GM21825 (cell line): Measurements from ENCODE around the gene ACSM2B.
"Not testable (repeated sequence)": the region's sequence is repeated elsewhere in the genome, so short reads cannot be mapped to it uniquely, and the experiment has no call there.

Experiments
- ATAC-seq: cut with Tn5 transposase; IDR thresholded peaks from one replicate; pipeline ENCODE4 v1.9.1; 2021; ENCODE audit warnings: mild to moderate bottlenecking, moderate library complexity; ENCODE audit not compliant: unreplicated experiment

Gene ACSM2B

DNA sequence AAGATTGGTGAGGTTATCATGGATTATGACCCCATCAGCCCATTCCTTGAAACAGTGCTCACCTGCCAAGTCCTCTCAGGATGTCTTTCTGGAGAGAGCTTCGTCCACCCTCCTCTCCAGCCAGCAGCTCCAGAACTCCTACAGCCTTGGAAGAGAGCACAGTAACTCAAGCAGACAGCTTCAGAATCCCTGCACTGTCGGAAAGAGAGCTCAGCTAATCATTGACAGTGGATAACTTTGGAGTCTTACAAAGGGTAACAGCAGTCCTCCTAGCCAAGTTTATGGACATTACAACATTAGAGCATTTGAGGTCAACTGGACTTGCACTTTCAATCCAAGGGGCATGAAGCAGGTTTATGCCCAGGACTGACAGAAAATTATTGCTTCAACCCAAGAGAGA is at the start of gene ACSM2B:
TSS of gene ACSM2B (minus strand) at position 223 of the 400 bp plus-strand sequence. CDS start 11,522 bp downstream, outside the sequence.
- ATAC-seq, result not testable (repeated sequence)

DNA sequence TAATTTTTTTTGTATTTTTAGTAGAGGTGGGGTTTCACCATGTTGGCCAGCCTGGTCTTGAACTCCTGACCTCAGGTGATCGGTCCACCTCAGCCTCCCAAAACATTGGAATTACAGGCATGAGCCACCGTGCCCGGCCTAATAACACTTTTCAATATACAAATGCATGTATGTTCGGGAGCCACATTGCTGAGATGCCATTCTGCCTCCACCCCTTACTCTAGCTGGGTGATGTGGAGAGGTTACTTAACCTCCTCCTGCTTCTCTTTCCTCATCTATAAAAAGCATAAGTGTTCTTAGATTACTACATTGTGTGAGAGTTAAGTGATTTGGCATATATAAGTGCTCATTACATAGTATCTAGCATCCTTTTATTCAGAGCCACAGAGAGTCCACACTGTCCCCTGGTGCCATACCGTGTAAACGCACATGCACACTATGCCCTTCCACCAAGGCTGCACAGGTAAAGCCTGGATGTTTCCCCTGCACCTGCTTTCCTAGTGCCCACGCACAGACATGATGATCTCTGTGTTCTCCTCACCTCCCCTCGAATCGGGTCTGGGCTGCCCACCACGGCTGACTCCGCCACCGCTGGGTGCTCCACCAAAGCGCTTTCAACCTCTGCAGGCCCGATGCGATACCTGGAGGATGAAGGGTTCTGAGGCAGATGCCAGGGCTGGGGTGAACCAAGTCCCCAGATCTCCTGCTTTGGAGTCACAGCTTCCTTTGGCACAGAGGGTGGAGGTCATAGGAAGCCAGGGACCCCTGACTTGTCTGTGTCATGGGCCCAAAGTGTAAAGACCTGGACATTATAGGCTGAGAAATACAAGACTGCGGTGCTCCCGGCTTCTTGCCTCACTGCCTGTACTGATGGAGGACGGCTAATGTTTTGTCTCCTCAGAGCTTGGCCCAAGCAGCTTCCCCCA is 49.0 kb upstream of the ACSM2B start:
- ATAC-seq, result no peak

- no peak for ATAC-seq
Measured at GRCh38 chr16:20624205-20624604, 48.0 kb upstream of the ACSM2B start.

GRCh38 chr16:20622498-20622870 is 46.3 kb upstream of the ACSM2B start:
- ATAC-seq, result no peak

- ATAC-seq, result no peak
Measured at GRCh38 chr16:20621406-20621805, 45.2 kb upstream of the ACSM2B start.

- ATAC-seq, result no peak
Measured at GRCh38 chr16:20620770-20621169, 44.6 kb upstream of the ACSM2B start.

DNA sequence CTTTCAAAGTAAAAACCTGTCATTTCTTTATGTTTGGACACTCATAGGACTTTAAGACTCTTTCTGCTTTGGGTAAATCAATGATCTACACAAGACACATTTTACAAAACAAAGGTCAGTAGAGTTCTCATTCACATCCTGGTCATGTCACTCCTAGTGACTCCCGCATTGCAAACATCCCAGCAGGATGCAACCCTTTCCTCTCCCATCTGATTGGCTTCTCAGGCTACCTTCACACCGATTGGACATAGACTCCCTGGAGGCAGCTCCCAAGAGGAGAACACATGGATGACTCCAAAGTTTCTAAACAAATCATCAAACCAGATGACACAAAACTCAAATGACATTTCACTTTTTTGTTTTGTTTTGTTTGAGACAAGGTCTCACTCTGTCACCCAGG is 43.8 kb upstream of the ACSM2B start:
- ATAC-seq, result no peak

DNA sequence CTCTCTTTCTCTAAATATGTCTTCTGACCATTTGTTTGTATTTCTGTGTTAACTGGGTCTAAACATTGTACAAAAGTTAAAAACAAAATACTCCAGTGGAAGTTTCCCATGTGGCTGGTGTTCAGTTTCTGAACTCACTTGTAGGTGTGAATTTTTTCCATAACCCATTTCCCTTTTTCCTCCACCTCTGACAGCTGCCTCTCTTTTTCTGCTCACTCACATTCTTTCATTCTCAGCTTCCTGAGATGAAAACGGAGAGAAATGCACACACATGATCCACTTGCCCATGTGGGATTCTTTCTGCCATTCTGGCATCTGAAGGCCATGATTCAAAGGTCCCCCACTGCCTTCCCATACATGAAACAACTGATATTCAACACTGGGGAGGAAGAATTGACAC is 41.1 kb upstream of the ACSM2B start:
- no peak for ATAC-seq

- no peak for ATAC-seq
Measured at GRCh38 chr16:20614186-20615141, 38.3 kb upstream of the ACSM2B start.

- no peak for ATAC-seq
Measured at GRCh38 chr16:20613481-20614185, 37.5 kb upstream of the ACSM2B start.

- ATAC-seq, result no peak
Measured at GRCh38 chr16:20612551-20613480, 36.6 kb upstream of the ACSM2B start.

DNA sequence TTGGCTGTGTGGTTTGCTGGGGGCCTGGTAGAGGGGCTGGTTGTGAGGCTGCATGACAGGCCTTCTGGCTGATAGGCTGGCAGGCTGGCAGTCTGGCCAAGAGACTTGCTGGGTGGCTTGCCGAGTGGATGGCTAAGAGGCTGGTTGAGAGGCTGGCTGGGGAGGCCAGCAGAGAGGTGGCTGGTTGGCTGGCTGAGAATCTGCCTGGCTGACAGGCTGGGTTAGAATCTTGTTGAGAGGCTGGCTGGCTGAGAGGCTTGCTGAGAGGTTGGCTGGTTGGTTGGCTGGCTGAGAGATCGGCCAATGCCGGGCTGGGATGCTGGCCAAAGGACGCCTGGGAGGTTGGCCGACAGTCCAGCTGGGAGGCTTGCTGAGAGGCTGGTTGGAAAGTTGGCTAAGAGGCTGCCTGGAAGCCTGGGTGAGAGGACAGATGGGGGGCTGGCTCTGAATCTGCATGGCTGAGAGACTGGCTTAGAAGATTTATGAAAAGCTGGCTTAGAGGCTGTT is 35.9 kb upstream of the ACSM2B start:
- ATAC-seq, result no peak

GRCh38 chr16:20611350-20611902 is 35.3 kb upstream of the ACSM2B start:
- ATAC-seq, result no peak

DNA sequence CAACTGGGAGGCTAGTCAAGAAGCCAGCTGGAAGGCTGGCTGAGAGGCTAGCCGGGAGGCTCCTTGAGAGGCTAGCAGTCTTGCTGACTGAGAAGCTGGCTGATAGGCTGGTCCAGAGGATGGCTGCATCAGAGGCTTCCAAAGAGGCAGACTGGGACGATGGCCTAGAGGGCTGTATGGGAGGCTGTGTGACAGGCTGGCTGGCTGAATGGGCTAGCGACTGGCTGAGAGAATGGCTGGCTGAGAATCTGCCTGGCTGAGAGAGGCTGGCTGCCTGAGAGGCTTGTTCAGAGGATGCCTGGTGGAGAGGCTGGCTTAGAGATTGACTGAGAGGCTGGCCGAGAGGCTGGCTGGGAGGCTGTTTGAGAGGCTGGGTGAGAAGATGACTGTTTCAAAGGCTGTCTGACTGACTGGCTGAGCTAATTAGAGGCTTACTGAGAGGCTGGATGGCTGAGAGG is 34.8 kb upstream of the ACSM2B start:
- no peak for ATAC-seq

DNA sequence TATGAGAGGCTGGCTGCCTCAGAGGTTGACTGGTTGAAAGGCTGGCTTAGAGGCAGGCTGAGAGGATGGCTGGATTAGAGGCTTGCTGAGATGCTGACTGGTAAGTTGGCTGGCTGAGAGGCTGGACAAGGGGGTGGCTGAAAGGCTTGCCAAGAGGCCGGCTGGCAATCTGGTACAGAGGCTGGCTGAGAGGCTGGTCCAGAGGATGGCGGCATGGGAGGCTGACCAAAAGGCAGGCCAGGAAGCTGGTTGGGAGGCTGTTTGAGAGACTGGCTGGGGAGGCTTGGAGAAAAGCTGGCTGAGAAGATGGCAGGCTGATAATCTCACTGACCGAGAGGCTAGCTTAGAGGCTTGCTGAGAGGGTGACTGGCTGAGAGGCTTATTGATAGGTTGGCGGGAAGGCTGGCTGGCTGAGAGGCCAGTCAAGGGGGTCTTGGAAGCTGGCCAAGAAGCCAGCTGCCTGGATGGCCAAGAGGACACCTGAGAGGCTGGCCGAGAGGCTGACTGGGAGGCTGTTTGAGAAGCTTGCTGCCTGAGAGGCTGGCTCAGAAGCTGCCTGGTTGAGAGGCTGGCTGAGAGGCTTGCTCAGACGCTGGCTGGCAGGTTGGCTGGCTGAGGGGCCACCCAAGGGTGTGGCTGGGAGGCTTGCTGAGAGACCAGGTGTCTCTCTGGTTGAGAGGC is 34.2 kb upstream of the ACSM2B start:
- ATAC-seq, result no peak

DNA sequence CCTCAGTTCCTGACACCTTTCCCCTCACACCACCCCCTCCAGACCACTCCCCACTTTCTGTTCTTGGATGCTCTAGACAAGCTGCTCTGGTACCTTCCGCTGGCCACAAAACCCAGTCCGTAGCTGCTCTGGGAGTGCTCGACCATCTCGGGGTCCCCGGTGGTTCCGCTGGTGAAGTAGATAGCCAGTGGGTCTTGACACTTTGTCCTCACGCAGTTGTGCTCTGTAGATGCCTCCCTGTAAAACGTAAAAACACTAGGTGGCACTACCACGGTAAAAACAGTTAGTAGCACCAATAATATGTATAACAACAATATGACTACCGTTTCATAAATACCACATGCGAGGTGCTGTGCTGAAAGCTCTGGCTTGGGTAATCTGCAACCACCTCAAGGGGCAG is 26.0 kb upstream of the ACSM2B start:
- ATAC-seq, result not testable (repeated sequence)

DNA sequence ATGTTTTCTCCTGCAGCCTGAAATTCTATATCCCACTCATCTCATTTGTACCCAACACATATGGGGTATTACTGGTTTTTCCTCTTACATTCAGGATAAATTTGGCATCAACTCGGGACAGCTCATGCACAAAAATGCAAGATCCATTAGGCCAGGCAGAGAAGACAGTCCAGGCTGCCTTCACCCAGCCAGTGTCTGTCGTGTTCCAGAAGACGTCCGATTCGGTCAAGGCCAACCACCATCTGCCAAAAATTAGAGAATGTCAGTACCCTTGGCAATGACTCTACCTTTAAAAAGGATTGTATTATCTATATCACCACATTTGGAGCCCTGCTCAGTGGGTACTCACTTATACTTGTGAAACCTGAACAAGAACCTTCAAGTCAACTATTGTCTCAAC is 23.3 kb upstream of the ACSM2B start:
- ATAC-seq, result not testable (repeated sequence)

DNA sequence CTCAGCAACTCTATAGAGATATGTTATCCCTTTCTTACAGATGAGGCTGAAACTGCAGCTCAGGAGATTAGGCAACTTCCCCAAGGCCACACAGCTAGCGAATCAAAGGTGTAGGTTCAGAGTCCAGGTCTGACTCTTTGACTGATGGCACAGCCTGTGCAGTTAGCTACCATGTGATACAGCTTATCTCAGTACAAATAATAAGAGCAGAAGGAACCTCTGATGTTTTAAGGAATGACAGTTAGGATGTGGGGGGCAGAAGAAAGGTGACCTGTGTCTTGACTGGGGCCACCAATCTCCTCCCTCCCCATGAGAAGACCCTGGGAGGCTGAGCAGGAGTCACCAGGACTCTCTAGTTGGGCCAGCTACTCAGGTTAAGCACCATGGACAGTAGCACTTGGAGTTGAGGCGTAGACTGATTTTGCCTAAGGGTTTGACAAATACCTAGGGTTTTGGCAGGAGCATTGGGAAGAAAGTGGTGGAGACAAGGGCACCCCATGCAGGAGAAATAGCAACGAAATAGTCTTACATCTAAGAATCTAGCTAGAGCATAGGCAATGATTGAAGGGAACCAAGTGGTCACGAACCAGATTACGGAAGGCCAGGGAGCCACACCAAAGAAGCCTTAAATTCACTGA is 22.8 kb upstream of the ACSM2B start:
- ATAC-seq, result no peak
